Colonic mucosa (tissue), 4 donors: ENCODE measurements around the gene IGF2R. TPM values are rescaled to one million over a fixed set of nuclear protein-coding genes. Genes with fewer than 3 reads are reported as not detected.
"Not testable (repeated sequence)": the region's sequence is repeated elsewhere in the genome, so short reads cannot be mapped to it uniquely, and the experiment has no call there.

Experiments used
- DNase-seq: peaks from one replicate; pipeline ENCODE4 v3.0.0-alpha.2; 2020
- H3K27ac ChIP-seq: fragments of 200-600 bp; one replicate; pipeline ENCODE4 v1.8.0; 2021
- H3K27me3 ChIP-seq: fragments of 200-600 bp; one replicate; pipeline ENCODE4 v1.8.0; 2021
- H3K36me3 ChIP-seq: fragments of 200-600 bp; one replicate; pipeline ENCODE4 v1.8.0; 2021
- H3K4me1 ChIP-seq: fragments of 200-600 bp; one replicate; pipeline ENCODE4 v1.8.0; 2021; ENCODE audit warnings: mild to moderate bottlenecking
- H3K4me3 ChIP-seq: fragments of 200-600 bp; one replicate; pipeline ENCODE4 v1.8.0; 2021
- H3K9ac ChIP-seq, 2 donors: one replicate each; pipeline ENCODE4 v1.7.0; 2013; ENCODE audit warnings: control low read depth in 2 of 2, low read depth in 2 of 2, low read length in 2 of 2
- H3K9me3 ChIP-seq: fragments of 200-600 bp; one replicate; pipeline ENCODE4 v1.8.0; 2021
- intact Hi-C: fragments of 100-400 bp; cut with DNase I; formaldehyde crosslinking; loops from one replicate; pipeline ENCODE4 v1.14.1; 2022
- total RNA-seq, 2 donors: library from RNA; stranded (reverse); fragmentation: NEBNext Ultra II Directional in 1 of 2; extraction: Animal tissue kit (Norgen Biotek cat#: 25700) in 1 of 2; gene quantifications; one replicate each; pipeline ENCODE4 v1.2.1, GENCODE V29; 2021
- TF ChIP-seq, protein P1 (sequence below): fragments of 200-600 bp; IDR thresholded peaks from one replicate; pipeline ENCODE4 v1.8.0; 2022; ENCODE audit warnings: antibody characterized with exemption, mild to moderate bottlenecking
- donor health status: healthy.
- donor health status: DM: no; HTN: no; CAD: no.
- donor health status: DM: no; HTN: no; CAD: no.

Gene IGF2R
- total RNA-seq, 2 donors from 2014 or later, result 73.8 to 84.4 TPM

DNA sequence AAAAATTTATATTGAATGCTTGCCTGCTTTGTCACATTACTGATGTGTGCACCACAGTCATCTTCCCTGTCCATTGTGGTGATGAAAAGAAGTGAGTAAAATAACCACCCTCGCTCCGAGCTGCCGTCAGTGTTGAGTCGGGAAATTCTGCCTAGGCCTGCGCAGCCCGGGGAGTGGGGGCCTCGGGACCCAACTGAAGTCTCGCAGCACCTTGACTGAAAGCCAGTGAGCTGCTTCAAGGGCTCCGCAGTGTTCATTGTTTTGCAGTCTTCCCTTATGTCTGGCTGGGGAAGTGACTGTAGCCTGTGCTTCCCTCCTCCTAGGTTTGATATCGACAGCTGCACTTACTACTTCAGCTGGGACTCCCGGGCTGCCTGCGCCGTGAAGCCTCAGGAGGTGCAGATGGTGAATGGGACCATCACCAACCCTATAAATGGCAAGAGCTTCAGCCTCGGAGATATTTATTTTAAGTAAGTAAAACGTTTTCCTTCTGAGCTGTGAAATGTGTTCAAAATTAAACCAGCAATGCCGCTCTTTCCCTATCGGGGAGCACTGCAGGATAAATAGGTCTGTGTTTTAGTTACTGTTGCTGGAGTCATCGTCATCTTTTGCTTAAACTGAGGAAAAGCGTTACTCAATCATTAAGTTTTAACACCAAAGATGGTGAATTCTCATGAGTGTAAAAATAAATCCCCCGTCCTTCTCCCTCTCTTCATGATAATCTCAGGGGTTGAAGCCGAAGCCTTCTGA lies 120.1 kb downstream of the IGF2R start:
- H3K27me3 ChIP-seq, result no peaks in the 10 kb centered on the region
- H3K4me3 ChIP-seq, result no peak overlapping the region
- H3K9ac ChIP-seq, result peak overlapping the region in 1 of 2 donors; percentile 27
- TF ChIP-seq, protein P1, sequence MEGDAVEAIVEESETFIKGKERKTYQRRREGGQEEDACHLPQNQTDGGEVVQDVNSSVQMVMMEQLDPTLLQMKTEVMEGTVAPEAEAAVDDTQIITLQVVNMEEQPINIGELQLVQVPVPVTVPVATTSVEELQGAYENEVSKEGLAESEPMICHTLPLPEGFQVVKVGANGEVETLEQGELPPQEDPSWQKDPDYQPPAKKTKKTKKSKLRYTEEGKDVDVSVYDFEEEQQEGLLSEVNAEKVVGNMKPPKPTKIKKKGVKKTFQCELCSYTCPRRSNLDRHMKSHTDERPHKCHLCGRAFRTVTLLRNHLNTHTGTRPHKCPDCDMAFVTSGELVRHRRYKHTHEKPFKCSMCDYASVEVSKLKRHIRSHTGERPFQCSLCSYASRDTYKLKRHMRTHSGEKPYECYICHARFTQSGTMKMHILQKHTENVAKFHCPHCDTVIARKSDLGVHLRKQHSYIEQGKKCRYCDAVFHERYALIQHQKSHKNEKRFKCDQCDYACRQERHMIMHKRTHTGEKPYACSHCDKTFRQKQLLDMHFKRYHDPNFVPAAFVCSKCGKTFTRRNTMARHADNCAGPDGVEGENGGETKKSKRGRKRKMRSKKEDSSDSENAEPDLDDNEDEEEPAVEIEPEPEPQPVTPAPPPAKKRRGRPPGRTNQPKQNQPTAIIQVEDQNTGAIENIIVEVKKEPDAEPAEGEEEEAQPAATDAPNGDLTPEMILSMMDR, result no peak
- H3K27ac ChIP-seq, result no peak overlapping the region
- no peak for DNase-seq
- intact Hi-C loops, result loop anchor here (10.0 kb wide), 1 partner anchor 224 kb away; no protein-coding TSS in a partner anchor
- H3K9me3 ChIP-seq, result no peaks in the 10 kb centered on the region
- H3K4me1 ChIP-seq, result peaks cover 5% of the 10 kb centered on the region
- peaks cover 3% of the 10 kb centered on the region for H3K36me3 ChIP-seq

DNA sequence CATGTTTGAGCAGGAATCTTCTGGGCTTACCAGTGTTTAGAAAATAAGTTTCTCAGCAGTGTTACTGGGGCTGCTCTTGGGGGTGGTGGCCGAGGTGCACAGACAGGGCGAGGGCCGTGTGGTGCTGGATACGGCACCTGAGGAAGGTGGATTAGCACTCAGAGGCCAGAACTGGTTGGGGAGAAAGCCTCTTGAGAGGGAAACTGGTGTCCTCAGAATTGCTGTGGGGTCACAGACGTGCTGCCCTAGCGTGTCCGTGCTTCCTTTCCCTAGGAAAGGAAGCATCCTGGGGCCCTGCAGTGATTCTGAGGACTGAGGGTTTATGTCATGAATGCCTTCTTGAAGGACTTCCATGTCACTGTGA lies 120.6 kb downstream of the IGF2R start:
- Histone ChIP-seq H3K4me1 (peaks cover 5% of the 10 kb centered on the region), H3K9me3 (no peaks in the 10 kb centered on the region), H3K27me3 (no peaks in the 10 kb centered on the region), H3K4me3 (no peak overlapping the region), H3K9ac (peak overlapping the region in 1 of 2 donors; percentile 27), H3K36me3 (peaks cover 3% of the 10 kb centered on the region), H3K27ac (peak overlapping the region; percentile 59)
- TF ChIP-seq, protein P1, result no peak
- DNase-seq, result no peak
- intact Hi-C loops, result loop anchor here (10.0 kb wide), 1 partner anchor 225 kb away; no protein-coding TSS in a partner anchor

DNA sequence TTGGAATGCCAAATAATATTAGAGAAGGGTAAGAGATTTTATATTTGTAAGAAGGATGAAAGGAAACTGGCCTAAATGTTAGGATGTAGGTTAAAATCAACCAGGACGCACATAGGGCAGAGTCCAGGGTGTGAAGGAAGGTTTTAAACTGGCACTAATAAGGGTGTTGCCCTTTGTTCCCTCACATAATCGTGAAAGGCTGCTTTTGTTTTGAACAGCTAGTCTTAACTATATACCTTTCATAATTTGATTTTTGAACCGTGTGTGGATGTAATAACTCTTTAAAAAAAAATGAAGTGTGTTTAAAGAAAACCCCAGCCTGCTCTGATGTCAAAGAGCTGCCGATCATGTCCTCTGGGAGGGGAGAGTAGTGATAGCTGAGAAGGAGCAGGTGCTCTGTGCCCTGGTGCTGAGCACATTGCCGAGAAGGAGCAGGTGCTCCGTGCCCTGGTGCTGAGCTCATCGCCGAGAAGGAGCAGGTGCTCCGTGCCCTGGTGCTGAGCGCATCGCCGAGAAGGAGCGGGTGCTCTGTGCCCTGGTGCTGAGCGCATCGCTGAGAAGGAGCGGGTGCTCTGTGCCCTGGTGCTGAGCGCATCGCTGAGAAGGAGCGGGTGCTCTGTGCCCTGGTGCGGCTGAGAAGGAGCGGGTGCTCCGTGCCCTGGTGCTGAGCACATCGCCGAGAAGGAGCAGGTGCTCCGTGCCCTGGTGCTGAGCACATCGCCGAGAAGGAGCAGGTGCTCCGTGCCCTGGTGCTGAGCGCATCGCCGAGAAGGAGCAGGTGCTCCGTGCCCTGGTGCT lies 121.8 kb downstream of the IGF2R start:
- not testable (repeated sequence) for H3K4me3 ChIP-seq, H3K4me1 ChIP-seq, H3K27me3 ChIP-seq, H3K36me3 ChIP-seq, H3K9me3 ChIP-seq
- H3K27ac ChIP-seq, result peak overlapping the region; percentile 59
- intact Hi-C loops, result loop anchor here (2.0 kb wide), 1 partner anchor 366 kb away; no protein-coding TSS in a partner anchor
- peak; percentile 50 for DNase-seq
- peak overlapping the region in 1 of 2 donors; percentile 27 for H3K9ac ChIP-seq

DNA sequence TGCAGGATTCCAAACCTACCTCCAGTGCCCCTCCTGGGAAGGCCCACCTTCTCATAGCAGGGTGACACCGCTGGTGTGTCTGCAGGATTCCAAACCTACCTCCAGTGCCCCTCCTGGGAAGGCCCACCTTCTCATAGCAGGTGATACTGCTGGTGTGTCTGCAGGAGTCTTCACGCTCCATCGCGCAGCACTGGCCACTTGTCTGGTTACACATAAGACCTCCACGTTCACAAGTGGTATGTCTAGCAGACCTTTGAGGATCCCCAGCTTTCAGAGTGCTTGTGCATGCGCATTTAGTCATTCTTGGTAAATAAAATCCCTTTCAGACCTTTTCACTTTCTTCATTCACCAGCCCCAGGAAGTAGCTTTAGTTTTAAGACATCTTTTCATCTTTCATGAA lies 123.3 kb downstream of the IGF2R start:
- DNase-seq, intact Hi-C loops, H3K27me3 ChIP-seq, H3K4me3 ChIP-seq, H3K9ac ChIP-seq, H3K36me3 ChIP-seq, H3K9me3 ChIP-seq, H3K27ac ChIP-seq, H3K4me1 ChIP-seq: not testable (repeated sequence)

DNA sequence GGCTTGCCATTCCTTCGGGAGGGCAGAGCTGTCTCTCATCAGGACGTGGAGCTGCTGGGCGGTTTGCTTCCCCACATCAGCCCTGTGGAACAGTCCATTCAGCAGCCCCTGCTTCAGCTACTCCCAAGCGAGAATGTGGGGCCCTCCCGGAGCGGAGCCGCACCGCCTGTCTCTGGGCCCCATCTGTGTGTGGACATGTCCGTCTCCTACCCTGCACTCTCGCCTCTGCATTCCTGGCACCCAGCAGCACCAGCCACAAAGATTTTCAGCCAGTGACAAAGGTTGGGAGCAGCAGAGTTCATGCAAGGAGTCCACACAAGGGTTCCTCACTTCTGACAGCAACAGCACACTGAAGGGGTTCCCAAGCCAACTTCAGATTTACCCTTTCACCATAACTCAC lies 123.7 kb downstream of the IGF2R start:
- TF ChIP-seq, protein P1, result no peak
- intact Hi-C loops, result no loop called here

DNA sequence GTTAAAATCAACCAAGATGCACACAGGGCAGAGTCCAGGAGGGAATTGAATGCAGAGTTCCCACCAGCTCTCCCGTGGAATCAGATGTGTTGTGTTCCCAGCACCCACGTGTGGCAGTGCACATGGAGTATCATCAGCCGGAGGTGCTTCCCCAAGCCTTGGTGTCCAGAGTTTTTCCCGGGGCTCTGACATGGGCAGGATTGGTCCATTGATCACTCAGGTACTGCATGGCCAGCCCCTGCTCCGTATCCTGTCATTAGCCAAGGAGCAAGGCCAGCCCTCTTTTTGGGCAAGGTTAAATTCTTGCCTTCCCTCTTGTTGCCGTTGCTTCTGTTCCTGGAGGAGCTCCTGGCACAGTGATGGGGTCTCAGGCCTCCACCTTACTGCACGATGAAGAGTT lies 124.2 kb downstream of the IGF2R start:
- Histone ChIP-seq H3K36me3 (peaks cover 14% of the 10 kb centered on the region), H3K27ac (no peak overlapping the region), H3K4me3 (no peak overlapping the region), H3K9me3 (no peaks in the 10 kb centered on the region), H3K27me3 (no peaks in the 10 kb centered on the region), H3K4me1 (peaks cover 5% of the 10 kb centered on the region), H3K9ac (no peak overlapping the region)
- intact Hi-C loops, result no loop called here
- TF ChIP-seq, protein P1, result no peak
- DNase-seq, result no peak

More for the DNA sequence above, 123.7 kb downstream of the IGF2R start:
- no peak for DNase-seq
- Histone ChIP-seq H3K27ac (no peak overlapping the region), H3K4me1 (peaks cover 5% of the 10 kb centered on the region), H3K9ac (no peak overlapping the region), H3K9me3 (no peaks in the 10 kb centered on the region), H3K4me3 (no peak overlapping the region), H3K27me3 (no peaks in the 10 kb centered on the region), H3K36me3 (peaks cover 10% of the 10 kb centered on the region)
